CD14-positive monocyte (primary cell): ENCODE results near the gene MPV17L2. TPM values are rescaled to one million over a fixed set of nuclear protein-coding genes. Genes with fewer than 3 reads are reported as not detected.

Source experiments
- DNase-seq, 3 donors: peaks; one replicate each; pipeline ENCODE4 v3.0.0-alpha.2; 2011 to 2022
- H2AFZ ChIP-seq: 2 replicates; pipeline ENCODE4 v1.6.0; 2012; ENCODE audit warnings: mild to moderate bottlenecking, low read depth, low read length, inconsistent platforms; ENCODE audit not compliant: insufficient read depth, poor library complexity, severe bottlenecking
- H3K27ac ChIP-seq, 2 donors: 1 replicate in 1 of 2; 2 replicates in 1 of 2; pipeline ENCODE4 v1.5.1; 2012 to 2013; ENCODE audit warnings: low read length in 2 of 2, control low read depth in 1 of 2, inconsistent platforms in 1 of 2, low read depth in 1 of 2, mild to moderate bottlenecking in 1 of 2
- H3K27me3 ChIP-seq, 2 donors: one replicate each; pipeline versions ENCODE4 v1.6.0 to v1.6.1; 2011 to 2013; ENCODE audit warnings: low read length in 2 of 2; ENCODE audit not compliant: control insufficient read depth in 2 of 2, insufficient read depth in 2 of 2
- H3K36me3 ChIP-seq, 2 donors: replicated peaks in 1 of 2; 1 replicate in 1 of 2; 2 replicates in 1 of 2; pipeline versions ENCODE4 v1.5.1 to v1.6.1; 2012 to 2013; ENCODE audit warnings: low read length in 2 of 2, control low read depth in 1 of 2, inconsistent platforms in 1 of 2, mild to moderate bottlenecking in 1 of 2; ENCODE audit not compliant: insufficient read depth in 2 of 2, control insufficient read depth in 1 of 2
- H3K4me1 ChIP-seq, 2 donors: 1 replicate in 1 of 2; 2 replicates in 1 of 2; pipeline versions ENCODE4 v1.5.1 to v1.6.1; 2012 to 2013; ENCODE audit warnings: low read length in 2 of 2, control low read depth in 1 of 2, inconsistent platforms in 1 of 2, mild to moderate bottlenecking in 1 of 2, moderate library complexity in 1 of 2; ENCODE audit not compliant: insufficient read depth in 2 of 2, control insufficient read depth in 1 of 2
- H3K4me2 ChIP-seq: replicated peaks from 2 replicates; pipeline ENCODE3; 2012; ENCODE audit warnings: low read length, moderate library complexity, mild to moderate bottlenecking; ENCODE audit not compliant: poor library complexity, severe bottlenecking; ENCODE audit errors: extremely low read depth
- H3K4me3 ChIP-seq, 3 experiments: fragments of 200-600 bp in 1 of 3; sonication (generic) in 1 of 3; replicated peaks in 1 of 3; 1 replicate in 2 of 3; 2 replicates in 1 of 3; pipeline ENCODE4 v1.5.1; 2011 to 2013; ENCODE audit warnings: low read length in 3 of 3, mild to moderate bottlenecking in 3 of 3, control low read depth in 2 of 3, low read depth in 2 of 3, inconsistent platforms in 1 of 3, moderate library complexity in 1 of 3
- H3K79me2 ChIP-seq: 2 replicates; pipeline ENCODE4 v1.6.0; 2012; ENCODE audit warnings: mild to moderate bottlenecking, control low read depth, inconsistent platforms, low read length, moderate library complexity; ENCODE audit not compliant: insufficient read depth
- H3K9ac ChIP-seq: 2 replicates; pipeline ENCODE4 v1.6.0; 2017; ENCODE audit warnings: low read length, mild to moderate bottlenecking; ENCODE audit not compliant: insufficient read depth, poor library complexity, severe bottlenecking
- H3K9me3 ChIP-seq, 2 donors: replicated peaks in 1 of 2; 1 replicate in 1 of 2; 2 replicates in 1 of 2; pipeline versions ENCODE4 v1.5.1 to v1.6.1; 2012 to 2013; ENCODE audit warnings: low read length in 2 of 2, control low read depth in 1 of 2; ENCODE audit not compliant: control insufficient read depth in 1 of 2, insufficient read depth in 1 of 2
- H4K20me1 ChIP-seq: 2 replicates; pipeline ENCODE4 v1.6.0; 2012; ENCODE audit warnings: mild to moderate bottlenecking, low read length, control low read depth, moderate library complexity; ENCODE audit not compliant: insufficient read depth
- H3K27ac Mint-ChIP-seq, 7 donors: one replicate each; pipeline ENCODE4 v1.8.0; 2020; ENCODE audit warnings: mild to moderate bottlenecking in 7 of 7, mixed read lengths in 7 of 7, moderate library complexity in 6 of 7, inconsistent platforms in 2 of 7
- H3K27me3 Mint-ChIP-seq, 3 donors: one replicate each; pipeline ENCODE4 v1.8.0; 2021 to 2022; ENCODE audit warnings: low read depth in 3 of 3, mild to moderate bottlenecking in 3 of 3, mixed read lengths in 3 of 3, moderate library complexity in 3 of 3, inconsistent platforms in 1 of 3
- H3K36me3 Mint-ChIP-seq, 2 donors: one replicate each; pipeline ENCODE4 v1.8.0; 2020; ENCODE audit warnings: mixed read lengths in 2 of 2, inconsistent platforms in 1 of 2, mild to moderate bottlenecking in 1 of 2
- H3K4me1 Mint-ChIP-seq: one replicate; pipeline ENCODE4 v1.8.0; 2020; ENCODE audit warnings: mild to moderate bottlenecking, mixed read lengths
- H3K4me3 Mint-ChIP-seq, 2 donors: one replicate each; pipeline ENCODE4 v1.8.0; 2020; ENCODE audit warnings: mild to moderate bottlenecking in 2 of 2, mixed read lengths in 2 of 2, moderate library complexity in 1 of 2
- H3K9me3 Mint-ChIP-seq, 7 donors: one replicate each; pipeline ENCODE4 v1.8.0; 2020 to 2022; ENCODE audit warnings: mixed read lengths in 7 of 7, mild to moderate bottlenecking in 6 of 7, moderate library complexity in 6 of 7, inconsistent platforms in 2 of 7
- WGBS: methylation state at CpG from one replicate; pipeline ENCODE4 v1.1.5; 2013; ENCODE audit warnings: missing lambda C conversion rate; ENCODE audit not compliant: insufficient coverage; 5-methylcytosine and 5-hydroxymethylcytosine counted together
- intact Hi-C, 2 donors: fragments of 100-400 bp; cut with micrococcal nuclease; formaldehyde crosslinking; loops; one replicate each; pipeline versions ENCODE4 v1.15.0 to v1.15.1; 2023
- polyA plus RNA-seq, 3 donors: library from polyadenylated mRNA; depleted of rRNA in 1 of 3; unstranded in 2 of 3; stranded (reverse) in 1 of 3; fragments of 300-500 nt in 2 of 3; fragments of >200 nt in 1 of 3; fragmentation: Illumina TruSeq in 2 of 3; gene quantifications; 1 replicate in 2 of 3; 2 replicates in 1 of 3; pipeline ENCODE4 v1.2.3, GENCODE V29; 2012 to 2021
- TF ChIP-seq, protein P1 (sequence below): fragments of 200-600 bp; IDR thresholded peaks from one replicate; pipeline ENCODE4 v1.8.0; 2022; ENCODE audit warnings: antibody characterized with exemption, mild to moderate bottlenecking

MPV17L2 gene
- polyA plus RNA-seq, 3 donors, result 14.3 to 20.2 (median 15.0) TPM

- H3K9me3 ChIP-seq, result no peaks in the 10 kb centered on the region
- H3K4me1 ChIP-seq, result peaks cover 42 to 46% of the 10 kb centered on the region in 2 donors
- Mint-ChIP-seq H3K27me3 (peaks cover 0 to 1% (median 0%) of the 10 kb centered on the region in 3 donors), H3K27ac (no peak overlapping the region), H3K36me3 (peaks cover 37 to 53% of the 10 kb centered on the region in 2 donors), H3K4me3 (no peak overlapping the region), H3K9me3 (peaks cover 0 to 2% (median 0%) of the 10 kb centered on the region in 7 donors), H3K4me1 (peaks cover 39% of the 10 kb centered on the region)
- no peak overlapping the region for H3K9ac ChIP-seq
- H3K27ac ChIP-seq, result no peak overlapping the region
- H4K20me1 ChIP-seq, result no peaks in the 10 kb centered on the region
- peaks cover 26 to 32% of the 10 kb centered on the region in 2 donors for H3K36me3 ChIP-seq
- H3K4me3 ChIP-seq, result no peak overlapping the region
- H3K27me3 ChIP-seq, result no peaks in the 10 kb centered on the region
- peaks cover 17% of the 10 kb centered on the region for H3K79me2 ChIP-seq
- TF ChIP-seq, protein P1, sequence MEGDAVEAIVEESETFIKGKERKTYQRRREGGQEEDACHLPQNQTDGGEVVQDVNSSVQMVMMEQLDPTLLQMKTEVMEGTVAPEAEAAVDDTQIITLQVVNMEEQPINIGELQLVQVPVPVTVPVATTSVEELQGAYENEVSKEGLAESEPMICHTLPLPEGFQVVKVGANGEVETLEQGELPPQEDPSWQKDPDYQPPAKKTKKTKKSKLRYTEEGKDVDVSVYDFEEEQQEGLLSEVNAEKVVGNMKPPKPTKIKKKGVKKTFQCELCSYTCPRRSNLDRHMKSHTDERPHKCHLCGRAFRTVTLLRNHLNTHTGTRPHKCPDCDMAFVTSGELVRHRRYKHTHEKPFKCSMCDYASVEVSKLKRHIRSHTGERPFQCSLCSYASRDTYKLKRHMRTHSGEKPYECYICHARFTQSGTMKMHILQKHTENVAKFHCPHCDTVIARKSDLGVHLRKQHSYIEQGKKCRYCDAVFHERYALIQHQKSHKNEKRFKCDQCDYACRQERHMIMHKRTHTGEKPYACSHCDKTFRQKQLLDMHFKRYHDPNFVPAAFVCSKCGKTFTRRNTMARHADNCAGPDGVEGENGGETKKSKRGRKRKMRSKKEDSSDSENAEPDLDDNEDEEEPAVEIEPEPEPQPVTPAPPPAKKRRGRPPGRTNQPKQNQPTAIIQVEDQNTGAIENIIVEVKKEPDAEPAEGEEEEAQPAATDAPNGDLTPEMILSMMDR, result no peak
- intact Hi-C loops, result loop anchor here in 1 of 2 donors (5.0 kb wide), 1 partner anchor 55 kb away; no protein-coding TSS in a partner anchor
- 96% methylated on average over 21 of the region's 21 CpGs for WGBS
- no peak overlapping the region for H3K4me2 ChIP-seq
- no peak overlapping the region for H2AFZ ChIP-seq
- no peak for DNase-seq
Measured at GRCh38 chr19:18167011-18167410, 26.0 kb upstream of the MPV17L2 start.

GRCh38 chr19:18167975-18168645 is 24.9 kb upstream of the MPV17L2 start:
- Histone ChIP-seq H3K79me2 (peaks cover 25% of the 10 kb centered on the region), H3K36me3 (peaks cover 19 to 27% of the 10 kb centered on the region in 2 donors), H2AFZ (no peak overlapping the region), H4K20me1 (no peaks in the 10 kb centered on the region), H3K27ac (peak overlapping the region; percentile 99), H3K9me3 (no peaks in the 10 kb centered on the region), H3K4me3 (peak overlapping the region in 2 of 3 experiments; percentile 8 to 100), H3K27me3 (no peaks in the 10 kb centered on the region), H3K4me1 (peaks cover 52 to 57% of the 10 kb centered on the region in 2 donors), H3K4me2 (peak overlapping the region; percentile 76), H3K9ac (no peak overlapping the region)
- peaks cover 29 to 42% of the 10 kb centered on the region in 2 donors for H3K36me3 Mint-ChIP-seq
- TF ChIP-seq, protein P1, result peak; percentile 91
- peak overlapping the region; percentile 59 to 100 (median 90) for H3K27ac Mint-ChIP-seq
- peak overlapping the region; percentile 62 to 63 for H3K4me3 Mint-ChIP-seq
- DNase-seq, result peak; percentile 68 to 79 (median 68)
- H3K27me3 Mint-ChIP-seq, result peaks cover 0 to 1% (median 0%) of the 10 kb centered on the region in 3 donors
- peaks cover 48% of the 10 kb centered on the region for H3K4me1 Mint-ChIP-seq
- peaks cover 0 to 2% (median 0%) of the 10 kb centered on the region in 7 donors for H3K9me3 Mint-ChIP-seq
- intact Hi-C loops, result loop anchor here in 1 of 2 donors (5.0 kb wide), 1 partner anchor 56 kb away; no protein-coding TSS in a partner anchor
- 83% methylated on average over 8 of the region's 14 CpGs for WGBS
